Measurements from ENCODE around the gene FAM180B.
"Not testable (repeated sequence)": the region's sequence is repeated elsewhere in the genome, so short reads cannot be mapped to it uniquely, and the experiment has no call there.

Gene FAM180B, protein sequence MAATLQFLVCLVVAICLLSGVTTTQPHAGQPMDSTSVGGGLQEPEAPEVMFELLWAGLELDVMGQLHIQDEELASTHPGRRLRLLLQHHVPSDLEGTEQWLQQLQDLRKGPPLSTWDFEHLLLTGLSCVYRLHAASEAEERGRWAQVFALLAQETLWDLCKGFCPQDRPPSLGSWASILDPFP

DNA sequence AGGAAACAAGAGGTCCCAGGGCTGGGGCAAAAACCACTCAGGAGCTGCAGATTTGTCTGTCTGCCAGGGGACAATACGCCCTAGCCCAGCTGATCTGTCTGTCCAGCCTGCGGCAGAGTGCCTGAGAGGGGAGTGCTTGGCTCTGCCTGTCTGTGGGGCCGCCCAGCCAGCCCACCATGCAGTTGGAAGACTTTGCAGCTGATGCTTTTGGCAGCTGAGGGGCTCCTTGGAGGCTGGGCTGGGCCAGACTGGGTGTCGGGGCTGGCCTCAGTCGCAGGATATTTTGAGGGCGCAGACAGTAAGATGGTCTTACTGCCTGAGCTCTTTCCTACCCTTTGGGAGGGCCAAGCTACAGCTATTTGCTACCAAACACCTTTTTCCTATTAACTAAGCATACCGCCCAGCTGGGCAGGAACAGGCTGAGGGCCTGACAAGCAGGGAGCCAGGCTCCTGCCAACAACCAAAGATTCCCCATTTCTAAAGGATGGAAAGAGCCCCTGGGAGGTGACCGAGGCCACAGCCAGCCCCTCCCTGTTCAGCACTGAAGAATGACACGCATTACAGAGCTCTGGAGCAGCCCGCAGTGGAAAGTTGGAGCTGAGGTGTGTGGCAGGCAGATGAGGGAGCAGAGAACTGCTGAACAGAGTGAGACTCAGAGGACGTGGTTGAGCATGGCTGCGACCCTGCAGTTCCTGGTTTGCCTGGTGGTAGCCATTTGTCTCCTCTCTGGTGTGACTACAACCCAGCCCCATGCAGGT is at the start of gene FAM180B:
TSS of gene FAM180B (plus strand) at position 581 of the 758 bp plus-strand sequence. CDS start at position 672, 91 bp downstream.
- no peak for DNase-seq

DNA sequence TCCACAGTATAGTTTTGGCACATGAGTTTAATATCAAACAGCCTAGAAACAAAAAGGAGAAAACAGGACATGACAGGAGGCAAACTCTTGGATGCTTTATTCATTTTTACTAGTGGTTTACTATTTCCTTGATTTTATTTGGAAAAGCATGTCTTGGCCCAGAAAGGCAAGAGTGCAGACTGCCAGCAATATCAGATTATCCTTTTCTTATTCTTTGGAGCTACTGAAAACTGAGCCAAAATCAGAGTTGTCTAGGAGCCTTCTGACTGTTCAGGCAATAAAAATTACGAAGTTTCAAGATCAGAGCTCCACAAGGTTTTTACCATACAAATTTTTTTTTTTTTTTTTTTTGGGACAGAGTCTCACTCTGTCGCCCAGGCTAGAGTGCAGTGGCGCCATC is 49.6 kb upstream of the FAM180B start:
- no peak for DNase-seq

DNA sequence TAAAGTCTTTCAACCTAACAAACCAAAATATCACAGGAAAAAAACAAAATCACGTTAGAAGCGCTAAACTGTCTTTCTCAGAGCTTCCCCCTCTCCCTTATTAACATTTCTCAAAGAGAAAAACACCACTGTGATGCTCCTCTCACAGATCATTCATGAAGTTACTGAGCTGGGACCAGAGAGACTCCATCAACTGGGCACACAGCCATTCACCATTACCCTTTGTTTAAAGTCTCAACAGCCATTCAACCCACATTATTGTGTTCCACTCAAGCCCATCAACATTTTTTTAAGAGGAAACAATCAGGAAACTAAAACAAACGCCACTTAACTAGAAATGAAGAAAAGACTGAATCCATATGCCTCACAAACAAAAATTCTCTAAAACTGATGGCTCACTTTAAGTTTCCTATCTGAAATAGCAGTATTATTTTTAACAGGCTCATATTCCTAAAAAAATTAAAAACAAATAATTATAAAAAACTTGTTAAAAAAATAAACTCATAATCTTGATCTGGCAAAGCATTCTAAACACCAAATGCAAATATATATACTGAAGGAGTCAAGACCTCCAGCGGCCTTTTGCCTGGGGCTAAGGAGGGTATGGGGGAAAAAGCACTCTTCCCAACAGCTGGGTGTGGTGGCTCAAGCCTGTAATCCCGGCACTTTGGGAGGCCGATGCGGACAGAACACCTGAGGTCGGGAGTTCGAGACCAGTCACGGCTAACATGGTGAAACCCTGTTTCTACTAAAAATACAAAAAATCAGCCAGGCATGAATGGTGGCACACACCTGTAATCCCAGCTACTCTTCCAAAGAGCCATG is 47.5 kb upstream of the FAM180B start:
- DNase-seq, result peak; percentile 33

DNA sequence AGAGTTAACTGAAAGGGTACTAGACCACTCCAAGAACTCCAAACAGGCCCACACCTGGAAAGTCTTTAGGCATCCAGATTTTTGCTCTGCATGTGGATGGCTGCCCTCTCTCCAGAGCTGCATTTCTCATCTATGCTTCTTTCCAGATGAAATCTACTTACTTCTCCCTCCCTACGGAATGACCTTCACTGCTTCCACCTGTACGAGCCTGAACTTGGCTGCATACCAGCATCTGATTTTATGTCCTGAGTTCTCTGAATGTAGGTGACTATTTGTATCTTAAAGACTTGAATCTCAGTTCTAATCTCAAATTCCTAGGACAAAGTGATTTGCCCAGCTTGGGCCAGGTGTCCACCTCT is 46.8 kb upstream of the FAM180B start:
- DNase-seq, result no peak

DNA sequence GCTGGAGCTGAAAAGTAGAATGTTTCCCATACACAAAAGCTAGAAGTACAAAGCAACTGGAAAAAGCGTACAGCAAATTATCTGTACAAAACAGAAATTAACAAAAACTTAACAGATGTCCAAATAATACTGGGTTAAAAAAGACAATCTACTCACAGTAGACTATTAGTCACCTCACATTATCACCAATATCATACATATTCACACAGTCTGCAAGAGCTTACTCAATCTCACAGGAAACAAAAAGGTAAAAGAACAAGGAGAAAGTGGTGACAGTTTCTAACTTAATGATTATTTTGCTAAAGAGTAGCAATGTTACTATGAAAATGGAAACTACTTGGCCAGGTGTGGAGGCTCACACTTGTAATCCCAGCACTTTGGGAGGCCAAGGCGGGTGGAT is 45.4 kb upstream of the FAM180B start:
- no peak for DNase-seq

DNA sequence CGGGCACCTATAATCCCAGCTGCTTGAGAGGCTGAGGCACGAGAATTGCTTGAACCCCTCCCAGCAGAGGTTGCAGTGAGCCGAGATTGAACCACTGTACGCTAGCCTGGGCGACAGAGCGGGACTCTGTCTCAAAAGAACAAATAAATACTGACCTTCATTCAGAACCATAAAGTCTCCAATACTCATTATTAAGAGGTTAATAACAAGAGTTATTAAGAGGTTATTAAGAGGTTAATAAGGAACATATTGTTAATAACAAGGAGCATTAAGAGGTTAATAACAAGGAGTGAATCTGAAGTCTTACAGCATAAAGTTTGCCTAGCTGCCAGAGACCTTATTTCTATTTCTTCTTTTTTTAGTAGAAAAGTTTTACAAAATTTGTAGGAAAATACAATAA is 41.2 kb upstream of the FAM180B start:
- no peak for DNase-seq

DNA sequence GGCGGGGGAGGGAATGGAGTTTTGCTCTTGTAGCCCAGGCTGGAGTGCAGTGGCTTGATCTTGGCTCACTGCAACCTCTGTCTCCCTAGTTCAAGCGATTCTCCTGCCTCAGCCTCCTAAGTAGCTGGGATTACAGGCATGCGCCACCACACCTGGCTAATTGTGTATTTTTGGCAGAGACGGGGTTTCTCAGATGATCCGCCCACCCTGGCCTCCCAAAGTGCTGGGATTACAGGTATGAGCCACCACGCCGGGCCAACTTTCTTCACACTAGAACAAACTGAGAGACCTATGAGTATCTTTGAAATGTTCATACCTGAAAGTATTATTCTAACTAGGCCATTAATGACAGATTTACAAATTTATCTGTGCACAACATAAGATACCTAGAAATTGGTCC is 40.2 kb upstream of the FAM180B start:
- not testable (repeated sequence) for DNase-seq

DNA sequence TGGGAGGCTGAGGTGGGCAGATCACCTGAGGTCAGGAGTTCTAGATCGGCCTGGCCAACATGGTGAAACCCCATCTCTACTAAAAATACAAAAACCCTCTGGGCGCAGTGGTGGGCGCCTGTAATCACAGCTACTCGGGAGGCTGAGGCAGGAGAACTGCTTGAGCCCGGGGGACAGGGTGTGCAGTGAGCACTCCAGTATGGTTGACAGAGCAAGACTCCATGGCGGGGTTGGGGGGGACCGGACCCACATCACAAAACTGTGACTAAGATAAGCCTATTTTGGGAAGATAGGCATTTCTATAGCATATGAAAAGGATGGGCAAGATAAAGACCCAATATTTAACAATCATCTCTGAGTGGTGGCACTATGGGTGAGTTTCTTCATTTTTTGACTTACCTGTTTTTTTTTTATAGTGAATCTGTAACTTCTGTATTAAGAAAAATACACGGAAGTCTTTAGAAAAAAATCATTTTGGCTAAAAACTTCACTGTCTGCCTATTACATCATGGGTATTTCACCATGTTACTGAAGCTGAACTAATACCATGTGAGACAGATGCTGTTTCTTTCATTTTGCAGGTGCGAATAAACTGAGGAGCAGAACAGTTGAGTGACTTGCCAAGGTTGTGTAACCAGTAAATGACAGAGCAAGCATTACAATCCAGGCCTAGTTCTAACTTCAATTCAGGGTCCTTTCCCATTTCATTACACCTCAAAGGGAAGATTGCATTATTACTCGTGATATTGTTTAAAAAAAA is 36.0 kb upstream of the FAM180B start:
- no peak for DNase-seq

DNA sequence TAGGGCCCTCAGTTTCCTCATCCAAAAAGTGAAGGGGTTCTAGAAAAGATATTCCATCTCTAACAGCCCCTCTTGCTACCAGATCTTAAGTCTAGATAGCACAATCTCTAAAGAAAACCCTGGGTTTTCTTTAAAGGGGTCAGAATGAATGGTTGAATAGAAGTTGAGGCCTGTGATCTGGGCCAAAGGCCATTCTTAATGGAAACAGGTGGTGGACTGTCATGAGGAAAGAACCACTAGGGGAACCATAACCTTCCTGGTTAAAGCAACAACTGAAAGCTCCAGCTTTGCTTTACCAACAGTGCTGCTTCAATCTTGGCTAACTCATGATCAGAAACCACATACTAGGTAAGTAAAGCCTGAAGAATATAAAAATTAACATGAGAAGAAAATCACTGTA is 35.4 kb upstream of the FAM180B start:
- no peak for DNase-seq

DNA sequence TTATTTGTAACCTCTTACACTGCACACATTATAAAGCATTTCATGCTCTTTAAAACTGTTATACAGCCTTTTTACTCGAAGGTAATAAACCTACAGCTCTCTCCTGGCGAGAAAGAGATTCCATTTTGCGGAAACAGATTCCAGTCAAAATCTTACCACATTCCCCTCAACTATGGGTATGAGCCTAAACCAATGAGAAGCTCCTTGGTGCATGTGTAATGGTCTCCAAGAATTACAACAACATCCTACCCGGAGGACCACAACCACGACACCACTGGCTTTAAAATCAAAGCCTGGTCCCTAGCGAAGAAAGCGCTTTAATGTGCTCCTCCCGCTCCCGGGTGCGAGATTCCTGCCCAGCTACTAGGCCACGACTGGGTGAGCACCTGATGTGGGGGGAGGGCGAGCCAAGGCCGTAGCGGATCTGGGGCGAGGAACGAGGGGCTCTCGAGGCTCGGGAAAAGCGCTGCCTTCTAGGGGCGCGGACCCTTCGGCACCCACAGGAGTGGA is 34.4 kb upstream of the FAM180B start:
- DNase-seq, result no peak

DNA sequence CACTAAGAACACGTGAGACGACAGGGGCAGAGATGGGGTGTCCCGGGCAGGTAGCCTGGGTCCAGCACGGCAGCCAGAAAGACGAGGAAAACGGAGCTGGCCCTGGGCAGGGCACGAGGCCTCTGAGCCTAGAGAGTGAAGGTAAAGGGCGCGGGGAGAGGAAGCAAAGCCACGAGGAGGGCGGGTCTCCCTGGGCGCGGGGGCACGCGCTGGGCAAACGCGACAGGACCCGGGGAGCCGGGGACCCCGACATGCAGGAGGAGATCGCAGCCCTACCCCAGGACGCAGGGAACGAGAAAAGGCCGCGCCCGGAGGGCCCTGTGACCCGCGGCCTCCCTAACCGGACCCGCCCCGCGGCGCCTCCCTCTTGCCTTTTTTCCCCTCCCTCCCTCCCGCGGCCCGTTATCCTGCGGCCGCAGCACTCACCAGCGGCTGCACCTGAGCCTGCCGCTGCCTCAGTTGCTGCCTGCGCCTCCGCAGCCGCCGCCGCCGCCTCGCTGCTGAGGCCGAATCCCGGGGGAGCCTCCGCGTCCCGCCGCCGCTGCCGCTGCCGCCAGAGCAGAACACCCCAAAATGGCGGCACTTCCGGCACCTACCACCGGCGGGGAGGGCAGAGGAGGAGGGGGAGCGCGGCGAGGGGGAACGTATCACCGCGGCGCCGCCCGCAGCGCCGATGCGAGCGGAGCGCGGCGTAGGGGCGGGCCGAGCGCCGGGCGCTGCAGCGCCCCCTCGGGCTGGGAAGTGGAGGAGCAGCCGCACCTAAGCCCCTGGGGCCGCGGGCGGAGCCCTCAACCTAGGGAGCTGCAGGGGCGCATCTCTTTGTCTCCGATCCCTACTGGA is 33.7 kb upstream of the FAM180B start, which contains the start of gene CELF1:
TSS of gene CELF1 (minus strand) at position 567 of the 840 bp plus-strand sequence. CDS start 53,609 bp downstream, outside the sequence.
- DNase-seq, result peak; percentile 90

DNA sequence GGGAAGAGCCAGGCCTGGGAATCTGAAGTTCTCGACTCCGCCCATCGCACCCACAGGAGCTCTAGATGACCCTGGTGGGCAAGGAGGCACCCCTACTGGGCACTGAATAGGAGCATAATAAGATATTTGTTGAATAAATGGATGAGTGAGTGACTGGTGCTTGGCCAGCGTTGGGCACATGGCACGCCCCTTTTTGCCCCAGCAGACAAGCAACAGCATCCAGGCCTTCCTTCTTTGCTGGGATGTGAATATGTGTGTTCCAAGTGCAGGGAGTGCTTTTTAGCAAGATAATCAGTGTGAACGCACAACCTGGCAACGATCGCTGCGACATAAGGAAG is 33.1 kb upstream of the FAM180B start:
- no peak for DNase-seq

DNA sequence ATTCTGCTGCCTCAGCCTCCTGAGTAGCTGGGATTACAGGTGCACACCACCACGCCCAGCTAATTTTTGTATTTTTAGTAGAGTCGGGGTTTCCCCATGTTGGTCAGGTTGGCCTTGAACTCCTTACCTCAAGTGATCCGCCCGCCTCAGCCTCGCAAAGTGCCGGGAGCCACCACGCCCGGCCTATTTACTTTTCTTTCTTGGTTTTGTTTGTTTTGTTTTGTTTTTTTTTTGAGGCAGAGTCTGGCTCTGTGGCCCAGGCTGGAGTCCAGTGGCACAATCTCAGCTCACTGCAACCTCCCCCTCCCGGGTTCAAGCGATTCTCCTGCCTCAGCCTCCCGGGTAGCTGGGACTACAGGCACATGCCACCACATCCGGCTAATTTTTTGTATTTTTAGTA is 29.5 kb upstream of the FAM180B start:
- DNase-seq, result not testable (repeated sequence)

DNA sequence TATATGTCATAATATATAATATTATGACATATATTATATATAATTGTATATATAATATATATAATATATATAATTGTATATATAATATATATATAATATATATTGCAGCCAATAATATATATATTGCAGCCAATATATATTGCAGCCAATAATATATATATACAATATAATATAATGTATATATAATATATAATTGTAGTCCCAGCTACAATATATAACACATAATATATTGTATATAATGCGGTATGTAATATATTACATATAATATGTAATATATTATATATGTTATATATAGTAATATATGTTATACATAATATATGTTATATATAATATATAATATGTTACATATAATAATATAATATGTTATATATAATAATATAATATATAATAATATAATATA is 27.8 kb upstream of the FAM180B start:
- DNase-seq, result no peak

DNA sequence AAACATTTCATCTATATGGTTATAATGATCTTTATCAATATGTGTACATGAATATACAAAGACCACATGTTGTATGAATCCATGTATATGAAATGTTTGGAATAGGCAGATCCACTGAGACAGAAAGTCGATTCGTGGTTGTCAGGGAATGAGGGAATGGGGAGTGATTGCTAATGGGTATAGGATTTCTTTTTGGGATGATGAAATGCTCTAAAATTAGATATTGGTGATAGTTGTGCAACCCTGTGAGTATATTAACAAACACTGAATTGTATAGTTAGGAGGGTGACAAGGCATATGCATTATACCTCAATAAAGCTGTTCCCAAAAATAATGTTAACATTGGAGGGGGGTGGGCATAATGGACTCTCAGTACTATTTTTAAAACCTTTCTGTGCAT is 26.1 kb upstream of the FAM180B start:
- DNase-seq, result no peak

DNA sequence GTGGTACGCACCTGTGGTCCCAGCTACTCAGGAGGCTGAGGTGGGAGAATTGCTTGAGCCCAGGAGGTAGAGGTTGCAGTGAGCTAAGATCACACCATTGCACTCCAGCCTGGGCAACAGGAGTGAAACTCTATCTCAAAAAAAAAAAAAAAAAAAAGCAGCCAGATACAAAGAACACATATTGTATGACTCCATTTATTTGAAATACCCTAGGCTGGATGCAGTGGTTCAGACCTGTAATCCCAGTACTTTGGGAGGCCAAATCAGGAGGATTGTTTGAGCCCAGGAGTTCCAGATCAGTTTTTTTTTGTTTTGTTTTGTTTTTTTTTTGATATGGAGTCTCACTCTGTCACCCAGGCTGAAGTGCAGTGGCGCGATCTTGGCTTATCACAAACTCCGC is 24.1 kb upstream of the FAM180B start:
- not testable (repeated sequence) for DNase-seq

DNA sequence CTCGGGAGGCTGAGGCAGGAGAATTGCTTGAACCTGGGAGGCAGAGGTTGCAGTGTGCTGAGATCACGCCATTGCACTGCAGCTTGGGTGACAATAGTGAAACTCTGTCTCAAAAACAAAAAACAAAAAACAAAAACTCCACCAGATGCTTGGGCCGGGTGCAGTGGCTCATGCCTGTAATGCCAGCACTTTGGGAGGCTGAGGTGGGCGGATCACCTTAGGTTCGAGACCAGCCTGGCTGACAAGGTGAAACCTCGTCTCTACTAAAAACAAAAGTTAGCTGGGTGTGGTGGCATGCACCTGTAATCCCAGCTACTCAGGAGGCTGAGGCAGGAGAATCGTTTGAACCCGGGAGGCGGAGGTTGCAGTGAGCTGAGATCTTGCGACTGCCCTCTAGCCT is 22.1 kb upstream of the FAM180B start:
- not testable (repeated sequence) for DNase-seq

DNA sequence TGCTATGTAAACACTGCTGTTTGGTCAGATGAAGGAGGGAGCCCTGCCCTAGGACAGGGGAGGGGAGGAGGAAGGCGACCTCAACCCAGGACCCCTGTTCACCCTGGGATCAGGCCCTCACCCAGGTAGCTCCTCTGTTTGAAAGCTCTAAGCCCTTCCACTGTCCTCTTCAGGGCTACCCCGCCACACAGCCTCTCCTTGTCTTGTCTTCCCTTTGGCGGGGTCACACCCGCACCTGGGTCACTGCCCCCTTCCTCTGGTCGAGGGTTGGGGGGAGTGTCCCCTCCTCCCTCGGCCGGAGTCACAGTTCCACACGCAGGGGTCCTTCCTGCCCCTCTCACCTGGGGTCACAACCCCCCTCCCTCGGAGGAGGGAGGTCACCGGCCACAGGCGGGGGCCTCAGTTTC is 21.5 kb upstream of the FAM180B start:
- DNase-seq, result no peak

DNA sequence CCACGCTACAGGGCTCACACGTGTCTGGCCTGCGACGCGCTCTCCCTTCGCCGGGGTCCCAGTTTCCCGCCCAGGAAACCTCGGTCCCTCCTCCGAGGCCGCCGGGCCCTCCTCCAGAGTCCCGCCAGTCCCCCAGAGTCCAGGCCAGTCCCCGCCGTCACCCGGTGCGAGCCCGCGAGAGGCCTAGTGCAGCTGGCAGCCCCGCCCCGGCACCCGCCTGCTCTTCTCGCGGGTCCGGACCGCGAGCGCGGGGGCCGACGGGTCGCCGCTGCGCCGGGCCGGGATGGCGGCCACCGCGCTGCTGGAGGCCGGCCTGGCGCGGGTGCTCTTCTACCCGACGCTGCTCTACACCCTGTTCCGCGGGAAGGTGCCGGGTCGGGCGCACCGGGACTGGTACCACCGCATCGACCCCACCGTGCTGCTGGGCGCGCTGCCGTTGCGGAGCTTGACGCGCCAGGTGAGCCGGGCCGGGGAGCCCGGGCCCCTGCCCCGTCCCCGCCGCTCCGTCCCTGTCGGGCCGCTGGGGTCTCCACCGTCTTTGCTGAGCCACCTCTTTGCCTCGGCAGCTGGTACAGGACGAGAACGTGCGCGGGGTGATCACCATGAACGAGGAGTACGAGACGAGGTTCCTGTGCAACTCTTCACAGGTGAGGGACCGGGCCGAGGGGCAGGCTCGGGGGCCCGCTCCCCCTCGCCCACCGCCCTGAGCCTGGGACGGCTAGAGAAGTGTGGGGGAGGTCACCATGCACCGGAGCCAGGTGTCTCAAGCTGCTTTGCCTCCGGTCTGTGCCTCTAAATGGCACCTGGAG is 20.9 kb upstream of the FAM180B start, which contains the start of gene PTPMT1:
TSS of gene PTPMT1 (plus strand) at position 260 of the 809 bp plus-strand sequence. CDS start at position 284, 24 bp downstream.
- peak; percentile 66 for DNase-seq

DNA sequence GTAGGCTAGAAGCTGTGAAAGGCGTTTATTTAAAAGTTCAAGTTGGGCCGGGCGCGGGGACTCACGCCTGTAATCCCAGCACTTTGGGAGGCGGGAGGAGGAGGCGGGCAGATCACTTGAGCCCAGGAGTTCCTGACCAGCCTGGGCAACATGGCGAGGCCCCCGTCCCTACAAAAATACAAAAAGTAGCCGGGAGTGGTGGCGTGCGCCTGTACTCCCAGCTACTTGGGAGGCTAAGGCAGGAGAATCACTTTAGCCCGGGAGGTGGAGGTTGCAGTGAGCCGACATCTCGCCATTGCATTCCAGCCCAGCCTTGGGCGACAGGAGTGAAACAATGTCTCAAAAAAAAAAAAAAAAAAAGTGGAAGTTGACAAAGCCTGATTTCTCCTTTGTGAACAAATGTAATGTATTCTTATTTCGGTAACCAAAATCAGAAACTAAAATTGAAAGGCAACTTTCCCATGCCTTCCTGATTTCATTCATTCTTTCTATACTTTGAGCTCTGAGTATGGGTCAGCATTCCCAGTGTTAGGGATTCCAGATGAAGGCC is 20.3 kb upstream of the FAM180B start:
- no peak for DNase-seq

DNA sequence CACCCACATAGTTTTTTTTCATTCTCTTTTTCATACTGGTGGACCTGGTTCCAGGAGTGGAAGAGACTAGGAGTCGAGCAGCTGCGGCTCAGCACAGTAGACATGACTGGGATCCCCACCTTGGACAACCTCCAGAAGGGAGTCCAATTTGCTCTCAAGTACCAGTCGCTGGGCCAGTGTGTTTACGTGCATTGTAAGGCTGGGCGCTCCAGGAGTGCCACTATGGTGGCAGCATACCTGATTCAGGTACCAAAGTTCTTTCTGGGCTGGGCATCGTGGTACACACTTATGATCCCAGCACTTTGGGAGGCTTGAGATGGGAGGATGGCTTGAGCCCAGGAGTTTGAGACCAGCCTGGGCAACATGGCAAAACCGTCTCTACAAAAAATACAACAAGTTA is 16.8 kb upstream of the FAM180B start:
- no peak for DNase-seq
